ENCODE measurements around the gene ELK3.

GRCh38 chr12:96297504-96297903 is 103.3 kb downstream of the ELK3 start:
- TF ChIP-seq, protein P1, sequence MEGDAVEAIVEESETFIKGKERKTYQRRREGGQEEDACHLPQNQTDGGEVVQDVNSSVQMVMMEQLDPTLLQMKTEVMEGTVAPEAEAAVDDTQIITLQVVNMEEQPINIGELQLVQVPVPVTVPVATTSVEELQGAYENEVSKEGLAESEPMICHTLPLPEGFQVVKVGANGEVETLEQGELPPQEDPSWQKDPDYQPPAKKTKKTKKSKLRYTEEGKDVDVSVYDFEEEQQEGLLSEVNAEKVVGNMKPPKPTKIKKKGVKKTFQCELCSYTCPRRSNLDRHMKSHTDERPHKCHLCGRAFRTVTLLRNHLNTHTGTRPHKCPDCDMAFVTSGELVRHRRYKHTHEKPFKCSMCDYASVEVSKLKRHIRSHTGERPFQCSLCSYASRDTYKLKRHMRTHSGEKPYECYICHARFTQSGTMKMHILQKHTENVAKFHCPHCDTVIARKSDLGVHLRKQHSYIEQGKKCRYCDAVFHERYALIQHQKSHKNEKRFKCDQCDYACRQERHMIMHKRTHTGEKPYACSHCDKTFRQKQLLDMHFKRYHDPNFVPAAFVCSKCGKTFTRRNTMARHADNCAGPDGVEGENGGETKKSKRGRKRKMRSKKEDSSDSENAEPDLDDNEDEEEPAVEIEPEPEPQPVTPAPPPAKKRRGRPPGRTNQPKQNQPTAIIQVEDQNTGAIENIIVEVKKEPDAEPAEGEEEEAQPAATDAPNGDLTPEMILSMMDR (IDR thresholded peaks at IDR 0.05) = no peak
- TF ChIP-seq POLR2A (IDR thresholded peaks at IDR 0.05) = no peak

Data from stomach (tissue), 4 donors.